Sigmoid colon (tissue), 4 donors: ENCODE measurements around the gene WWC2.

Experiments used
- CTCF ChIP-seq, 4 experiments: fragments of 450-650 bp in 3 of 4; fragments of 200-600 bp in 1 of 4; IDR thresholded peaks; one replicate each; pipeline ENCODE4 v1.5.1; 2016 to 2019; ENCODE audit warnings: antibody characterized with exemption in 4 of 4, mild to moderate bottlenecking in 3 of 4, moderate library complexity in 2 of 4
- EP300 ChIP-seq, 4 donors: sonication (generic); formaldehyde crosslinking; IDR thresholded peaks; one replicate each; pipeline ENCODE4 v1.6.1; 2017; ENCODE audit warnings: antibody characterized with exemption in 4 of 4
- POLR2A ChIP-seq, 2 donors: fragments of 450-650 bp; IDR thresholded peaks; one replicate each; pipeline ENCODE4 v1.6.1; 2016; ENCODE audit warnings: antibody characterized with exemption in 2 of 2, mild to moderate bottlenecking in 2 of 2, moderate library complexity in 2 of 2
- POLR2AphosphoS5 ChIP-seq, 4 donors: sonication (generic); formaldehyde crosslinking; IDR thresholded peaks; one replicate each; pipeline ENCODE4 v1.6.1; 2017; ENCODE audit warnings: antibody characterized with exemption in 4 of 4

- TF ChIP-seq CTCF (IDR thresholded peaks at IDR 0.05) (no peak), EP300 (IDR thresholded peaks at IDR 0.05) (no peak), POLR2A (IDR thresholded peaks at IDR 0.05) (no peak), POLR2AphosphoS5 (IDR thresholded peaks at IDR 0.05) (no peak)
Measured at GRCh38 chr4:183057255-183057654, 41.8 kb upstream of the WWC2 start.
